ENCODE results near the gene HMBS. TPM values are rescaled to one million over a fixed set of nuclear protein-coding genes. Genes with fewer than 3 reads are reported as not detected.

HMBS gene
- total RNA-seq, 1 donor from 2014 or later: 10.0 TPM

DNA sequence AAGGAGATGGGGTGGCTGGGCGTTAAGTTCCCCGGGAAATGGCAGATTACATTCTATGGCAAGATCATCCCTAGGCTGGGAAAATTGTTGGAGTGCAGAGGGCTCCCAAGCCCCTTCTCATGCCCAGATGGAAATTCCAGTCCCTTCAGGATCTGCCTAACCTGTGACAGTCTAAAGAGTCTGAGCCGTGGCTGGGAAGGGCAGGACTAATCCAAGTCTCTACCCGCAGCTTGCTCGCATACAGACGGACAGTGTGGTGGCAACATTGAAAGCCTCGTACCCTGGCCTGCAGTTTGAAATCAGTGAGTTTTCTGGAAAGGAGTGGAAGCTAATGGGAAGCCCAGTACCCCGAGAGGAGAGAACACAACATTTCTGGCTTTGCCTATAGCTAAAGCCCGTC is 3.7 kb downstream of the HMBS start:
- Histone ChIP-seq H3K4me3 (ENCODE audit: low read depth, low read length) (no peak overlapping the region), H3K36me3 (ENCODE audit: control insufficient read depth, insufficient read depth, low read length) (peaks cover 4% of the 10 kb centered on the region), H3K27me3 (ENCODE audit: control insufficient read depth, insufficient read depth, low read length) (no peaks in the 10 kb centered on the region)
- TF ChIP-seq, protein P1, sequence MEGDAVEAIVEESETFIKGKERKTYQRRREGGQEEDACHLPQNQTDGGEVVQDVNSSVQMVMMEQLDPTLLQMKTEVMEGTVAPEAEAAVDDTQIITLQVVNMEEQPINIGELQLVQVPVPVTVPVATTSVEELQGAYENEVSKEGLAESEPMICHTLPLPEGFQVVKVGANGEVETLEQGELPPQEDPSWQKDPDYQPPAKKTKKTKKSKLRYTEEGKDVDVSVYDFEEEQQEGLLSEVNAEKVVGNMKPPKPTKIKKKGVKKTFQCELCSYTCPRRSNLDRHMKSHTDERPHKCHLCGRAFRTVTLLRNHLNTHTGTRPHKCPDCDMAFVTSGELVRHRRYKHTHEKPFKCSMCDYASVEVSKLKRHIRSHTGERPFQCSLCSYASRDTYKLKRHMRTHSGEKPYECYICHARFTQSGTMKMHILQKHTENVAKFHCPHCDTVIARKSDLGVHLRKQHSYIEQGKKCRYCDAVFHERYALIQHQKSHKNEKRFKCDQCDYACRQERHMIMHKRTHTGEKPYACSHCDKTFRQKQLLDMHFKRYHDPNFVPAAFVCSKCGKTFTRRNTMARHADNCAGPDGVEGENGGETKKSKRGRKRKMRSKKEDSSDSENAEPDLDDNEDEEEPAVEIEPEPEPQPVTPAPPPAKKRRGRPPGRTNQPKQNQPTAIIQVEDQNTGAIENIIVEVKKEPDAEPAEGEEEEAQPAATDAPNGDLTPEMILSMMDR (IDR thresholded peaks at IDR 0.05; ENCODE audit: insufficient read depth, low read length, severe bottlenecking): no peak
- DNase-seq (ENCODE audit: low read depth): no peak
- FAIRE-seq: no peak

DNA sequence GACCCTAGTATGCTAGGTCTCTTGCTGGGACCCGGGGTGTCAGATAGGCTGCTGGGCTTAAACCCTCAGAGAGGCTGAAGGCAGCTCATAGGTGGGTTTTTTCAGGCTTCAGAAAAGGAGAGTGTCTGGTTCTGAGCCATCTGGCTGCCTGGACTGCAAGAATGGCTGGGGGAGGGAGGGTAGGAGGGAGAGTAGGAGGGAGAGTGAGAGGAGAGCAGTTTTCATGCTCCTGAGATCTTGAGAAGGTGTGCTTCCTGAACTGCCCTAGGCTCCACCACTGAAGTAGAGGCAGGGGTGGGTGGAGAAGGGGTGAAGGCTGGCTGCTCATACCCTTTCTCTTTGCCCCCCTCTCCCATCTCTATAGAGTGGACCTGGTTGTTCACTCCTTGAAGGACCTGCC is 4.6 kb downstream of the HMBS start:
- Histone ChIP-seq H3K4me3 (ENCODE audit: low read depth, low read length) (no peak overlapping the region), H3K36me3 (ENCODE audit: control insufficient read depth, insufficient read depth, low read length) (peaks cover 4% of the 10 kb centered on the region), H3K27me3 (ENCODE audit: control insufficient read depth, insufficient read depth, low read length) (no peaks in the 10 kb centered on the region)
- DNase-seq (ENCODE audit: low read depth) (no peak), FAIRE-seq (no peak)
- TF ChIP-seq, protein P1 (IDR thresholded peaks at IDR 0.05; ENCODE audit: insufficient read depth, low read length, severe bottlenecking): no peak

DNA sequence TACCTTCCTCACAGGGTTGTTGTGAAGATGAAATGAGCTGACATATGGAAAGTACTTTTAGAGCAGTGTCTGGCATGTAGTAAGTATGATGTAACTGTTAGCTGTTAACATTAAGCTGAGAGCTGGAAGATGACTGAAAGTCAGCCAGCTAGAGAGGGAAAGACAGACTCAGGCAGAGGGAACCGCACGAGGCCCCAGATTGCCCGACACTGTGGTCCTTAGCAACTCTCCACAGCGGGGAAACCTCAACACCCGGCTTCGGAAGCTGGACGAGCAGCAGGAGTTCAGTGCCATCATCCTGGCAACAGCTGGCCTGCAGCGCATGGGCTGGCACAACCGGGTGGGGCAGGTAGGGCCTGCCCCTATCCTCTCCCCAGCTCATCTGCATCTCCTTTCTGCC is 6.5 kb downstream of the HMBS start:
- no peak for FAIRE-seq
- Histone ChIP-seq H3K36me3 (ENCODE audit: control insufficient read depth, insufficient read depth, low read length) (peaks cover 4% of the 10 kb centered on the region), H3K4me3 (ENCODE audit: low read depth, low read length) (no peak overlapping the region), H3K27me3 (ENCODE audit: control insufficient read depth, insufficient read depth, low read length) (no peaks in the 10 kb centered on the region)
- TF ChIP-seq, protein P1 (IDR thresholded peaks at IDR 0.05; ENCODE audit: insufficient read depth, low read length, severe bottlenecking): no peak
- DNase-seq (ENCODE audit: low read depth): no peak

DNA sequence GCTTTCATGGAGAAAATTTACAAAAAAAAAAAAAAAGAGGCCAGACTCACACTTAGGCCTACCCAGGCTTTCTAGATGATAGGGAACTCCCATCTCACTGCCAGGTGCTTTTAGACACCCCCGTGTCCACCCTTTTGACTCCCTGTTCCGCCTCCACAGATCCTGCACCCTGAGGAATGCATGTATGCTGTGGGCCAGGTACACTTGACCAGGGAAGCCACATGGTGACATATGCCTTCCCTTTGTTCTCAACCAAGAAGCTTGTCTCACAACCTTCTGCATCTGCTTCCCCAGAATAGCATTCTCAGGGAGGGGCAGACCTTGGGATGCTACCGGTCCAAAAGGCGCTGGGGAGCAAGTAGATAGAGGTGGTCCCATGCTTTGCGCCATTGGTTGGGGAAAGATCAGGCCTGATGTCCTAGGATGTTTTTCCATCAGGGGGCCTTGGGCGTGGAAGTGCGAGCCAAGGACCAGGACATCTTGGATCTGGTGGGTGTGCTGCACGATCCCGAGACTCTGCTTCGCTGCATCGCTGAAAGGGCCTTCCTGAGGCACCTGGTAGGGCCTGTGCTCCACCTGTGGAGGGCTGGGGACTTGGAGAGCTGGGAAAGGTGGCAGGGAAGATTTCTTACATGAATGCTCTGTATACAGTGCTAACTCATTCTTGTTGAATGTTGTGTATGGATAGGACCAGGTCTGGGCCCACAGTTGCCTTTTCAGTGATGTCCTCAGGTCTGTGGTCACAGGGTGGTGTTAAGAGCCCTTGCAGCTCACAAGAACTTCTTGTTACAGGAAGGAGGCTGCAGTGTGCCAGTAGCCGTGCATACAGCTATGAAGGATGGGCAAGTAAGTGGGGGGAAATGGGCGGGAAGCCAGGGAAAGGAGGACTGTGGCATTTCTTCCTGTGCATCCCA is 7.5 kb downstream of the HMBS start:
- DNase-seq (ENCODE audit: low read depth) (no peak), FAIRE-seq (peak; percentile 28)
- Histone ChIP-seq H3K27me3 (ENCODE audit: control insufficient read depth, insufficient read depth, low read length) (no peaks in the 10 kb centered on the region), H3K4me3 (ENCODE audit: low read depth, low read length) (no peak overlapping the region), H3K36me3 (ENCODE audit: control insufficient read depth, insufficient read depth, low read length) (peaks cover 10% of the 10 kb centered on the region)
- TF ChIP-seq, protein P1 (IDR thresholded peaks at IDR 0.05; ENCODE audit: insufficient read depth, low read length, severe bottlenecking): no peak

DNA sequence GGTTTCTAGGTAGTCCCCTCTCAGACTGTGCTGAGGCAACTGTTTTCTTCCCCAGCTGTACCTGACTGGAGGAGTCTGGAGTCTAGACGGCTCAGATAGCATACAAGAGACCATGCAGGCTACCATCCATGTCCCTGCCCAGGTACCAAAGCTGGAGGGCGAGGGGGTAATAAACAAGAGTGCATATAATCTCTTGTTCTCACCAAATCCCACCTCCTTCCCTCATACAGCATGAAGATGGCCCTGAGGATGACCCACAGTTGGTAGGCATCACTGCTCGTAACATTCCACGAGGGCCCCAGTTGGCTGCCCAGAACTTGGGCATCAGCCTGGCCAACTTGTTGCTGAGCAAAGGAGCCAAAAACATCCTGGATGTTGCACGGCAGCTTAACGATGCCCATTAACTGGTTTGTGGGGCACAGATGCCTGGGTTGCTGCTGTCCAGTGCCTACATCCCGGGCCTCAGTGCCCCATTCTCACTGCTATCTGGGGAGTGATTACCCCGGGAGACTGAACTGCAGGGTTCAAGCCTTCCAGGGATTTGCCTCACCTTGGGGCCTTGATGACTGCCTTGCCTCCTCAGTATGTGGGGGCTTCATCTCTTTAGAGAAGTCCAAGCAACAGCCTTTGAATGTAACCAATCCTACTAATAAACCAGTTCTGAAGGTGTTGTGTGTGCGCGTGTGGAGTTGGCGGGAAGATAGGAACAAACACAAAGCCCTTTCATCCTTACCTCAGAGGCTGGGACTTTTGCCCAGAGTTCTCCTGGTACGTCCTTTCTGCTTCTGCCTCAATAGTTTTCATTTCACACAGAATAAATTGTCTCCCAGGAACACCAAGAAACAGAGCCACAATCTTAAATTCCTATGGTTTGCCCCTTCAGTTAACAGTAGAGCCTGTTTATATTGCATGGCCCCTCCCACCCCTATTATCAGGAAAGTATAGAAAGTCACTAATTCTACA is 8.5 kb downstream of the HMBS start:
- peaks cover 16% of the 10 kb centered on the region for H3K36me3 ChIP-seq (ENCODE audit: control insufficient read depth, insufficient read depth, low read length)
- DNase-seq (ENCODE audit: low read depth) (no peak), FAIRE-seq (no peak)
- no peaks in the 10 kb centered on the region for H3K27me3 ChIP-seq (ENCODE audit: control insufficient read depth, insufficient read depth, low read length)
- TF ChIP-seq, protein P1 (IDR thresholded peaks at IDR 0.05; ENCODE audit: insufficient read depth, low read length, severe bottlenecking): no peak
- H3K4me3 ChIP-seq (ENCODE audit: low read depth, low read length): peak overlapping the region; percentile 68
